Measurements from ENCODE around the gene TMEM125.

GRCh38 chr1:43282220-43283195 is 12.7 kb downstream of the TMEM125 start:
- no peak for TF ChIP-seq EZH2 (IDR thresholded peaks at IDR 0.05; ENCODE audit: insufficient read depth, poor library complexity, severe bottlenecking)
- no peak for TF ChIP-seq EZH2phosphoT487 (IDR thresholded peaks at IDR 0.05; ENCODE audit: insufficient read depth, low read depth)

All from GM23248 (cell line).